Erythroblast (primary cell): ENCODE measurements around the gene ANKRD35.

ENCODE experiments used
- GATA1 ChIP-seq: IDR thresholded peaks from 2 replicates; pipeline ENCODE4 v1.6.1; 2011; ENCODE audit warnings: low read depth, mild to moderate bottlenecking, control low read depth, low read length, moderate library complexity
- POLR2A ChIP-seq: IDR thresholded peaks from 2 replicates; pipeline ENCODE4 v1.6.1; 2011; ENCODE audit warnings: mild to moderate bottlenecking, low read length

DNA sequence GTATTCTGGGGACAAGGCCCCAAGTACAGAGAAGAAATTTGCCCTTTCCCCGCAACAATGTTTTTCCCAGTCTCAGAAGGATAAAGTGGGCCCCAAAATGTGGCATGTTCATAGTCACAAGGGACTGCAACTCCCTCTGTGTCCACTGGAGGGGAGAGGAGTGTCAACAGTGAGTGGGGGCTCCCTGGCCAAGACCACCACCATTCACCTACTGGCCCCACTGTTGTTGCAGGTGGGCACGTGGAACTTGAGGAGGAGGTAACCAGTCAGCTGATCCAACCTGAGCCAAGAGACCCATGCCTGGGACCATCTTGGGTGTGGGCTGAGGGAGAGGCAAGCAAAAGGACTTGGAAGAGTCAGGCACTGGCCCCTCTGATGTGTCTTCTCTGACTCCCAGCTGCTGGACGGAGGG is 39.5 kb downstream of the ANKRD35 start:
- TF ChIP-seq POLR2A, result no peak
- TF ChIP-seq GATA1, result no peak
